ENCODE data around the gene FOXO3. TPM values are rescaled to one million over a fixed set of nuclear protein-coding genes. Genes with fewer than 3 reads are reported as not detected.

Gene FOXO3
- total and polyA plus RNA-seq, 2 of the 8 experiments (the other 6 are each of a cell fraction or from before 2014, with no cell fraction given), result 13.1 to 19.3 TPM

DNA sequence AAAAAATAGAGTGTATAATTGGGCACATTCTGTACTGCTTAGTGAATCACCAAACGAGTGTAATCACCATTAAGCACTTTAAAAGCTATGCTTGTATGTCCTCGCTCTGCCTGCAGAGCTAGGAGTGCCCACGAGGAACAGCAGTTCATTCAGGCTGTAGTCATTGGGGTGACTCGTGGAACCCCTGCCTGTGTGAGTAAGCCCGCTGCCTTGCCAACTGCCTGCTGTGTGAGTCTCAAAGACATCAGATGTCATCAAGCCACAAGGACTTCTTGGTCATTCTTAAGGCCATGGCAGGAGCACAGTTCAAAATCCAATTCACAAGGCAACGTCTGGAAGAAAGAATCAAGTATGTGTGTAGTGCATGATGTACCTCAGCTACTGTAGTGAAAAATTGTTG is 60.4 kb downstream of the FOXO3 start:
- Histone ChIP-seq H2BK120ac (replicated peaks; ENCODE audit: low read depth, low read length) (no peak overlapping the region), H2BK5ac (ENCODE audit: low read depth, low read length) (no peak overlapping the region), H2BK12ac (ENCODE audit: low read depth, low read length) (no peak overlapping the region), H3K79me2 (ENCODE audit: control insufficient read depth in 1 of 2, insufficient read depth in 2 of 2, low read length in 2 of 2) (peaks cover 3 to 75% of the 10 kb centered on the region in 2 experiments; a peak in 3 of 4 replicates), H4K5ac (ENCODE audit: insufficient read length, low read depth, low read length) (no peak overlapping the region), H3K4me1 (replicated peaks in 1 of 4; ENCODE audit: control insufficient read depth in 3 of 4, insufficient read depth in 4 of 4, low read length in 3 of 4) (peaks cover 0 to 5% (median 0%) of the 10 kb centered on the region in 4 experiments; a peak in 2 of 7 replicates), H3K27me3 (replicated peaks in 1 of 4; ENCODE audit: control insufficient read depth in 3 of 4, extremely low read depth in 1 of 4, insufficient read depth in 3 of 4, low read length in 3 of 4) (no peaks in the 10 kb centered on the region), H3K18ac (ENCODE audit: extremely low read depth, low read length) (no peak overlapping the region), H2AFZ (ENCODE audit: low read length) (no peak overlapping the region), H2BK15ac (ENCODE audit: low read length) (no peak overlapping the region), H3K56ac (replicated peaks; ENCODE audit: insufficient read length, low read depth, low read length) (no peak overlapping the region), H3K14ac (ENCODE audit: insufficient read length) (no peak overlapping the region), H3K79me1 (ENCODE audit: low read depth, low read length) (peaks cover 6% of the 10 kb centered on the region; the same call in 1 of the 2 replicates), H3K4me2 (ENCODE audit: insufficient read depth in 1 of 2, low read depth in 2 of 2, low read length in 2 of 2) (no peak overlapping the region), H3K23me2 (ENCODE audit: low read depth, low read length) (no peaks in the 10 kb centered on the region), H3K4ac (replicated peaks; ENCODE audit: insufficient read length, low read depth, low read length) (no peak overlapping the region), H2AK5ac (ENCODE audit: low read depth, low read length) (no peak overlapping the region), H4K8ac (ENCODE audit: extremely low read depth, insufficient read depth, low read length) (no peak overlapping the region), H3K9me3 (ENCODE audit: insufficient read depth in 2 of 2, low read depth in 1 of 2, low read length in 1 of 2) (no peaks in the 10 kb centered on the region), H3K36me3 (ENCODE audit: control insufficient read depth in 2 of 4, insufficient read depth in 4 of 4, low read length in 3 of 4) (no peaks in the 10 kb centered on the region), H4K20me1 (replicated peaks in 1 of 2; ENCODE audit: control insufficient read depth in 1 of 2, insufficient read depth in 2 of 2, low read length in 2 of 2) (peaks cover 0 to 5% of the 10 kb centered on the region in 2 experiments), H2BK20ac (ENCODE audit: low read length) (no peak overlapping the region), H3K27ac (ENCODE audit: low read depth, low read length) (no peak overlapping the region), H4K91ac (replicated peaks; ENCODE audit: insufficient read length, low read length) (no peak overlapping the region), H3K23ac (ENCODE audit: insufficient read length) (no peak overlapping the region), H3K9ac (replicated peaks in 1 of 4; ENCODE audit: extremely low read depth in 1 of 4, low read depth in 3 of 4, low read length in 3 of 4) (no peak overlapping the region), H3K4me3 (ENCODE audit: extremely low read depth in 1 of 4, insufficient read depth in 2 of 4, low read depth in 3 of 4, low read length in 4 of 4) (no peak overlapping the region)
- FAIRE-seq (no peak), DNase-seq (ENCODE audit: low read depth in 1 of 2, low spot score in 2 of 2) (peak in 1 of 2 experiments; percentile 15)
- ChIA-PET CTCF (ENCODE audit: partially characterized antibody) (interaction anchor here (0.7 to 1.2 kb wide), 4 partner anchors 9 to 63 kb away, joined by 3 read pairs; partner anchors contain the start of gene FOXO3), POLR2A (ENCODE audit: partially characterized antibody) (no interaction called here)
- 79% methylated on average over 6 of the region's 6 CpGs; no CpG with 5 or more reads in 1 of the 2 experiments for WGBS, 2 experiments (ENCODE audit: extremely low coverage in 1 of 2, insufficient coverage in 1 of 2, insufficient read length in 1 of 2, insufficient replicate concordance in 2 of 2, low coverage in 1 of 2, low lambda C conversion rate in 2 of 2, missing lambda C conversion rate in 1 of 2)
- TF ChIP-seq EP300 (IDR thresholded peaks at IDR 0.05; ENCODE audit: borderline replicate concordance in 1 of 2, low read depth in 2 of 2, low read length in 2 of 2) (no peak), KDM5A (IDR thresholded peaks at IDR 0.05; ENCODE audit: low read length) (no peak), PHF8 (conservative IDR thresholded peaks at IDR 0.05; ENCODE audit: low read depth, low read length) (no peak), SUZ12 (IDR thresholded peaks at IDR 0.05; ENCODE audit: low read length) (no peak)
